Activated CD4-positive, alpha-beta memory T cell treated with anti-CD3 and anti-CD28 coated beads for 36 hours (primary cell): ENCODE measurements around the gene SH3RF3. TPM values are rescaled to one million over a fixed set of nuclear protein-coding genes. Genes with fewer than 3 reads are reported as not detected.

Source experiments
- CTCF ChIA-PET: fragments of 350-600 bp; sonication (Branson Sonifier 250); formaldehyde crosslinking; loops from one replicate; lab custom pipeline; 2021; ENCODE audit warnings: antibody characterized with exemption, inconsistent platforms; lab: Charles Lee
- POLR2A ChIA-PET: fragments of 350-600 bp; sonication (Branson Sonifier 250); formaldehyde crosslinking; loops from one replicate; lab custom pipeline; 2021; ENCODE audit warnings: antibody characterized with exemption; lab: Charles Lee
- DNase-seq: peaks from one replicate; pipeline ENCODE4 v3.0.0-alpha.2; 2020
- H3K27ac Mint-ChIP-seq: one replicate; pipeline ENCODE4 v1.8.0; 2021; ENCODE audit warnings: mixed read lengths
- H3K27me3 Mint-ChIP-seq: one replicate; pipeline ENCODE4 v1.8.0; 2021; ENCODE audit warnings: mixed read lengths
- H3K36me3 Mint-ChIP-seq: one replicate; pipeline ENCODE4 v1.8.0; 2021; ENCODE audit warnings: mixed read lengths
- H3K4me1 Mint-ChIP-seq: one replicate; pipeline ENCODE4 v1.8.0; 2021; ENCODE audit warnings: low read depth, mixed read lengths
- H3K4me3 Mint-ChIP-seq: one replicate; pipeline ENCODE4 v1.8.0; 2021; ENCODE audit warnings: mild to moderate bottlenecking, mixed read lengths
- H3K9me3 Mint-ChIP-seq: one replicate; pipeline ENCODE4 v1.8.0; 2021; ENCODE audit warnings: mixed read lengths
- intact Hi-C: fragments of 100-400 bp; cut with micrococcal nuclease; formaldehyde crosslinking; loops from one replicate; pipeline ENCODE4 v1.15.1; 2023
- total RNA-seq, 2 experiments: library from RNA; stranded (reverse); gene quantifications; one replicate each; pipeline ENCODE4 v1.2.3, GENCODE V29; 2021

The SH3RF3 gene
- total RNA-seq, 2 experiments from 2014 or later = 0.33 to 0.34 TPM

GRCh38 chr2:109313343-109313742 is 184.3 kb downstream of the SH3RF3 start:
- Mint-ChIP-seq H3K27me3 (no peaks in the 10 kb centered on the region), H3K27ac (no peak overlapping the region), H3K4me1 (no peaks in the 10 kb centered on the region), H3K4me3 (no peak overlapping the region), H3K36me3 (no peaks in the 10 kb centered on the region), H3K9me3 (no peaks in the 10 kb centered on the region)
- intact Hi-C loops = no loop called here
- ChIA-PET CTCF (no interaction called here), POLR2A (no interaction called here)
- DNase-seq = no peak

GRCh38 chr2:109316091-109316490 is 187.1 kb downstream of the SH3RF3 start:
- Mint-ChIP-seq H3K9me3 (no peaks in the 10 kb centered on the region), H3K4me1 (peaks cover 10% of the 10 kb centered on the region), H3K36me3 (no peaks in the 10 kb centered on the region), H3K27ac (no peak overlapping the region), H3K27me3 (peaks cover 3% of the 10 kb centered on the region), H3K4me3 (no peak overlapping the region)
- intact Hi-C loops = no loop called here
- ChIA-PET POLR2A (no interaction called here), CTCF (no interaction called here)
- DNase-seq = no peak

GRCh38 chr2:109317471-109318095 is 188.6 kb downstream of the SH3RF3 start:
- H3K36me3 Mint-ChIP-seq = no peaks in the 10 kb centered on the region
- ChIA-PET CTCF (no interaction called here), POLR2A (no interaction called here)
- no peak overlapping the region for H3K4me3 Mint-ChIP-seq
- H3K27me3 Mint-ChIP-seq = peaks cover 3% of the 10 kb centered on the region
- peaks cover 10% of the 10 kb centered on the region for H3K4me1 Mint-ChIP-seq
- no peaks in the 10 kb centered on the region for H3K9me3 Mint-ChIP-seq
- no peak for DNase-seq
- no peak overlapping the region for H3K27ac Mint-ChIP-seq
- intact Hi-C loops = no loop called here

- no peak overlapping the region for H3K27ac Mint-ChIP-seq
- no peaks in the 10 kb centered on the region for H3K36me3 Mint-ChIP-seq
- no peaks in the 10 kb centered on the region for H3K9me3 Mint-ChIP-seq
- no peak overlapping the region for H3K4me3 Mint-ChIP-seq
- DNase-seq = no peak
- peaks cover 3% of the 10 kb centered on the region for H3K27me3 Mint-ChIP-seq
- POLR2A ChIA-PET = no interaction called here
- CTCF ChIA-PET = no interaction called here
- intact Hi-C loops = no loop called here
- peaks cover 10% of the 10 kb centered on the region for H3K4me1 Mint-ChIP-seq
Measured at GRCh38 chr2:109318150-109318948, 189.3 kb downstream of the SH3RF3 start.

GRCh38 chr2:109318949-109319342 is 189.9 kb downstream of the SH3RF3 start:
- no peak for DNase-seq
- intact Hi-C loops = no loop called here
- H3K27me3 Mint-ChIP-seq = peaks cover 3% of the 10 kb centered on the region
- CTCF ChIA-PET = no interaction called here
- no peak overlapping the region for H3K4me3 Mint-ChIP-seq
- H3K4me1 Mint-ChIP-seq = peaks cover 10% of the 10 kb centered on the region
- no peak overlapping the region for H3K27ac Mint-ChIP-seq
- H3K36me3 Mint-ChIP-seq = no peaks in the 10 kb centered on the region
- H3K9me3 Mint-ChIP-seq = no peaks in the 10 kb centered on the region
- POLR2A ChIA-PET = no interaction called here

- no peaks in the 10 kb centered on the region for H3K9me3 Mint-ChIP-seq
- DNase-seq = no peak
- no peak overlapping the region for H3K27ac Mint-ChIP-seq
- peaks cover 3% of the 10 kb centered on the region for H3K27me3 Mint-ChIP-seq
- ChIA-PET POLR2A (no interaction called here), CTCF (no interaction called here)
- H3K4me3 Mint-ChIP-seq = no peak overlapping the region
- peaks cover 10% of the 10 kb centered on the region for H3K4me1 Mint-ChIP-seq
- no peaks in the 10 kb centered on the region for H3K36me3 Mint-ChIP-seq
- intact Hi-C loops = no loop called here
Measured at GRCh38 chr2:109320195-109320922, 191.4 kb downstream of the SH3RF3 start.

- Mint-ChIP-seq H3K4me1 (peaks cover 10% of the 10 kb centered on the region), H3K36me3 (no peaks in the 10 kb centered on the region), H3K9me3 (no peaks in the 10 kb centered on the region), H3K27me3 (peaks cover 3% of the 10 kb centered on the region), H3K4me3 (no peak overlapping the region), H3K27ac (no peak overlapping the region)
- CTCF ChIA-PET = no interaction called here
- POLR2A ChIA-PET = no interaction called here
- intact Hi-C loops = no loop called here
- DNase-seq = no peak
Measured at GRCh38 chr2:109321570-109321969, 192.6 kb downstream of the SH3RF3 start.

GRCh38 chr2:109322111-109322510 is 193.1 kb downstream of the SH3RF3 start:
- intact Hi-C loops = no loop called here
- peaks cover 3% of the 10 kb centered on the region for H3K27me3 Mint-ChIP-seq
- CTCF ChIA-PET = interaction anchor here (1.0 kb wide), 1 partner anchor 188 kb away, joined by 4 read pairs; no protein-coding TSS in a partner anchor

GRCh38 chr2:109322641-109323040 is 193.6 kb downstream of the SH3RF3 start:
- intact Hi-C loops = no loop called here
- CTCF ChIA-PET = interaction anchor here (1.0 kb wide), 1 partner anchor 187 kb away, joined by 4 read pairs; no protein-coding TSS in a partner anchor
- no peak overlapping the region for H3K4me3 Mint-ChIP-seq

More at GRCh38 chr2:109322111-109322510, 193.1 kb downstream of the SH3RF3 start:
- no peak for DNase-seq
- H3K4me1 Mint-ChIP-seq = peaks cover 10% of the 10 kb centered on the region
- H3K4me3 Mint-ChIP-seq = no peak overlapping the region
- POLR2A ChIA-PET = no interaction called here
- no peaks in the 10 kb centered on the region for H3K36me3 Mint-ChIP-seq
- H3K27ac Mint-ChIP-seq = no peak overlapping the region
- no peaks in the 10 kb centered on the region for H3K9me3 Mint-ChIP-seq

GRCh38 chr2:109324861-109325260 is 195.9 kb downstream of the SH3RF3 start:
- no peaks in the 10 kb centered on the region for H3K9me3 Mint-ChIP-seq
- no peak for DNase-seq
- peaks cover 2% of the 10 kb centered on the region for H3K27me3 Mint-ChIP-seq
- intact Hi-C loops = no loop called here
- peaks cover 5% of the 10 kb centered on the region for H3K4me1 Mint-ChIP-seq
- H3K4me3 Mint-ChIP-seq = no peak overlapping the region
- POLR2A ChIA-PET = no interaction called here
- no peak overlapping the region for H3K27ac Mint-ChIP-seq
- H3K36me3 Mint-ChIP-seq = no peaks in the 10 kb centered on the region
- CTCF ChIA-PET = no interaction called here

More at GRCh38 chr2:109322641-109323040, 193.6 kb downstream of the SH3RF3 start:
- DNase-seq = no peak
- Mint-ChIP-seq H3K36me3 (no peaks in the 10 kb centered on the region), H3K4me1 (peaks cover 10% of the 10 kb centered on the region), H3K27ac (no peak overlapping the region), H3K9me3 (no peaks in the 10 kb centered on the region), H3K27me3 (peaks cover 3% of the 10 kb centered on the region)
- POLR2A ChIA-PET = no interaction called here

GRCh38 chr2:109325570-109325969 is 196.6 kb downstream of the SH3RF3 start:
- H3K27me3 Mint-ChIP-seq = peaks cover 2% of the 10 kb centered on the region
- H3K36me3 Mint-ChIP-seq = no peaks in the 10 kb centered on the region
- no peak overlapping the region for H3K4me3 Mint-ChIP-seq
- H3K9me3 Mint-ChIP-seq = no peaks in the 10 kb centered on the region
- H3K27ac Mint-ChIP-seq = no peak overlapping the region
- CTCF ChIA-PET = no interaction called here
- intact Hi-C loops = no loop called here
- POLR2A ChIA-PET = no interaction called here
- no peaks in the 10 kb centered on the region for H3K4me1 Mint-ChIP-seq
- no peak for DNase-seq

GRCh38 chr2:109326306-109326705 is 197.3 kb downstream of the SH3RF3 start:
- H3K27me3 Mint-ChIP-seq = peaks cover 2% of the 10 kb centered on the region
- H3K9me3 Mint-ChIP-seq = no peaks in the 10 kb centered on the region
- no peaks in the 10 kb centered on the region for H3K4me1 Mint-ChIP-seq
- CTCF ChIA-PET = no interaction called here
- no peak for DNase-seq
- intact Hi-C loops = no loop called here
- H3K36me3 Mint-ChIP-seq = no peaks in the 10 kb centered on the region
- H3K4me3 Mint-ChIP-seq = no peak overlapping the region
- POLR2A ChIA-PET = no interaction called here
- H3K27ac Mint-ChIP-seq = no peak overlapping the region
